ENCODE results near the gene RTP3. TPM values are rescaled to one million over a fixed set of nuclear protein-coding genes. Genes with fewer than 3 reads are reported as not detected.

The RTP3 gene
- total RNA-seq = not detected

- Mint-ChIP-seq H3K4me3 (no peak within 1 kb of the TSS), H3K27me3 (no peaks in the 10 kb centered on the region), H3K9me3 (no peaks in the 10 kb centered on the region), H3K4me1 (ENCODE audit: low read depth) (peaks cover 3% of the 10 kb centered on the region), H3K27ac (no peak within 1 kb of the TSS), H3K36me3 (no peaks in the 10 kb centered on the region)
- DNase-seq = no peak
- intact Hi-C loops (cut with micrococcal nuclease) = no loop called here
- ChIA-PET CTCF (interaction anchor here (0.6 to 5.0 kb wide), 6 partner anchors 9 to 1181 kb away, joined by 3 to 40 read pairs (median 12); no protein-coding TSS in a partner anchor), POLR2A (no interaction called here)
These were observed at the start of gene RTP3 for GRCh38 chr3:46497556-46498265. RTP3 (plus strand) TSS chr3:46497976; CDS start chr3:46498063, 87 bp downstream.

GRCh38 chr3:46448721-46449120 lies 49.1 kb upstream of the RTP3 start:
- Mint-ChIP-seq H3K4me1 (ENCODE audit: low read depth) (no peaks in the 10 kb centered on the region), H3K9me3 (no peaks in the 10 kb centered on the region), H3K27ac (no peak overlapping the region), H3K4me3 (no peak overlapping the region), H3K27me3 (peaks cover 3% of the 10 kb centered on the region), H3K36me3 (no peaks in the 10 kb centered on the region)
- POLR2A ChIA-PET = no interaction called here
- no peak for DNase-seq
- intact Hi-C loops (cut with micrococcal nuclease) = no loop called here
- CTCF ChIA-PET = interaction anchor here (1.4 to 2.5 kb wide), 2 partner anchors 13 to 14 kb away, joined by 4 to 9 read pairs; no protein-coding TSS in a partner anchor

GRCh38 chr3:46449755-46450552 lies 47.8 kb upstream of the RTP3 start:
- Mint-ChIP-seq H3K4me1 (ENCODE audit: low read depth) (no peaks in the 10 kb centered on the region), H3K9me3 (no peaks in the 10 kb centered on the region), H3K4me3 (no peak overlapping the region), H3K27ac (no peak overlapping the region), H3K36me3 (no peaks in the 10 kb centered on the region), H3K27me3 (peaks cover 3% of the 10 kb centered on the region)
- intact Hi-C loops (cut with micrococcal nuclease) = no loop called here
- POLR2A ChIA-PET = no interaction called here
- DNase-seq = no peak
- CTCF ChIA-PET = interaction anchor here (0.7 to 2.5 kb wide), 8 partner anchors 10 to 182 kb away, joined by 3 to 13 read pairs (median 4); no protein-coding TSS in a partner anchor

- POLR2A ChIA-PET = no interaction called here
- Mint-ChIP-seq H3K4me1 (ENCODE audit: low read depth) (no peaks in the 10 kb centered on the region), H3K36me3 (no peaks in the 10 kb centered on the region), H3K9me3 (no peaks in the 10 kb centered on the region), H3K27me3 (peaks cover 3% of the 10 kb centered on the region), H3K4me3 (no peak overlapping the region), H3K27ac (no peak overlapping the region)
- intact Hi-C loops (cut with micrococcal nuclease) = no loop called here
- DNase-seq = no peak
- CTCF ChIA-PET = no interaction called here
These were observed 44.1 kb upstream of the RTP3 start for GRCh38 chr3:46453526-46454208.

GRCh38 chr3:46454209-46454595 lies 43.6 kb upstream of the RTP3 start:
- Mint-ChIP-seq H3K4me3 (no peak overlapping the region), H3K36me3 (no peaks in the 10 kb centered on the region), H3K27ac (no peak overlapping the region), H3K27me3 (peaks cover 3% of the 10 kb centered on the region), H3K9me3 (no peaks in the 10 kb centered on the region), H3K4me1 (ENCODE audit: low read depth) (no peaks in the 10 kb centered on the region)
- CTCF ChIA-PET = no interaction called here
- intact Hi-C loops (cut with micrococcal nuclease) = no loop called here
- DNase-seq = no peak
- POLR2A ChIA-PET = no interaction called here

- H3K36me3 Mint-ChIP-seq = no peaks in the 10 kb centered on the region
- H3K9me3 Mint-ChIP-seq = no peaks in the 10 kb centered on the region
- H3K4me3 Mint-ChIP-seq = no peak overlapping the region
- no peaks in the 10 kb centered on the region for H3K4me1 Mint-ChIP-seq (ENCODE audit: low read depth)
- ChIA-PET POLR2A (no interaction called here), CTCF (interaction anchor here (0.7 kb wide), 1 partner anchor 248 kb away, joined by 3 read pairs; no protein-coding TSS in a partner anchor)
- intact Hi-C loops (cut with micrococcal nuclease) = no loop called here
- peaks cover 6% of the 10 kb centered on the region for H3K27me3 Mint-ChIP-seq
- H3K27ac Mint-ChIP-seq = no peak overlapping the region
- DNase-seq = no peak
These were observed 43.2 kb upstream of the RTP3 start for GRCh38 chr3:46454606-46455005.

GRCh38 chr3:46455231-46456115 lies 42.3 kb upstream of the RTP3 start:
- DNase-seq = no peak
- intact Hi-C loops (cut with micrococcal nuclease) = no loop called here
- CTCF ChIA-PET = interaction anchor here (0.7 kb wide), 1 partner anchor 248 kb away, joined by 3 read pairs; no protein-coding TSS in a partner anchor
- no peaks in the 10 kb centered on the region for H3K36me3 Mint-ChIP-seq
- no peaks in the 10 kb centered on the region for H3K9me3 Mint-ChIP-seq
- no peak overlapping the region for H3K4me3 Mint-ChIP-seq
- H3K4me1 Mint-ChIP-seq (ENCODE audit: low read depth) = no peaks in the 10 kb centered on the region
- no peak overlapping the region for H3K27ac Mint-ChIP-seq
- H3K27me3 Mint-ChIP-seq = peaks cover 13% of the 10 kb centered on the region
- POLR2A ChIA-PET = no interaction called here

GRCh38 chr3:46456118-46456517 lies 41.7 kb upstream of the RTP3 start:
- intact Hi-C loops (cut with micrococcal nuclease) = no loop called here
- Mint-ChIP-seq H3K4me3 (no peak overlapping the region), H3K9me3 (no peaks in the 10 kb centered on the region), H3K27me3 (peaks cover 15% of the 10 kb centered on the region), H3K36me3 (no peaks in the 10 kb centered on the region), H3K27ac (no peak overlapping the region), H3K4me1 (ENCODE audit: low read depth) (no peaks in the 10 kb centered on the region)
- ChIA-PET CTCF (interaction anchor here (0.6 kb wide), 1 partner anchor 231 kb away, joined by 3 read pairs; no protein-coding TSS in a partner anchor), POLR2A (no interaction called here)
- no peak for DNase-seq

GRCh38 chr3:46460051-46460450 lies 37.7 kb upstream of the RTP3 start:
- intact Hi-C loops (cut with micrococcal nuclease) = no loop called here
- CTCF ChIA-PET = interaction anchor here (1.4 to 1.5 kb wide), 2 partner anchors 10 to 28 kb away, joined by 5 to 7 read pairs; no protein-coding TSS in a partner anchor
- H3K4me3 Mint-ChIP-seq = no peak overlapping the region
- H3K4me1 Mint-ChIP-seq (ENCODE audit: low read depth) = no peaks in the 10 kb centered on the region
- POLR2A ChIA-PET = no interaction called here
- no peaks in the 10 kb centered on the region for H3K36me3 Mint-ChIP-seq
- no peak overlapping the region for H3K27ac Mint-ChIP-seq
- H3K27me3 Mint-ChIP-seq = peaks cover 39% of the 10 kb centered on the region
- no peaks in the 10 kb centered on the region for H3K9me3 Mint-ChIP-seq
- DNase-seq = no peak

- POLR2A ChIA-PET = interaction anchor here (0.5 kb wide), 1 partner anchor 683 kb away, joined by 3 read pairs; no protein-coding TSS in a partner anchor
- Mint-ChIP-seq H3K9me3 (no peaks in the 10 kb centered on the region), H3K4me1 (ENCODE audit: low read depth) (no peaks in the 10 kb centered on the region), H3K27me3 (peaks cover 45% of the 10 kb centered on the region), H3K27ac (no peak overlapping the region), H3K36me3 (no peaks in the 10 kb centered on the region), H3K4me3 (no peak overlapping the region)
- intact Hi-C loops (cut with micrococcal nuclease) = no loop called here
- CTCF ChIA-PET = interaction anchor here (1.5 to 2.5 kb wide), 3 partner anchors 12 to 27 kb away, joined by 4 to 13 read pairs (median 9); no protein-coding TSS in a partner anchor
- no peak for DNase-seq
These were observed 35.7 kb upstream of the RTP3 start for GRCh38 chr3:46462111-46462510.

- ChIA-PET POLR2A (interaction anchor here (0.5 kb wide), 1 partner anchor 684 kb away, joined by 3 read pairs; no protein-coding TSS in a partner anchor), CTCF (interaction anchor here (1.5 to 2.5 kb wide), 3 partner anchors 12 to 26 kb away, joined by 4 to 13 read pairs (median 9); no protein-coding TSS in a partner anchor)
- Mint-ChIP-seq H3K36me3 (no peaks in the 10 kb centered on the region), H3K27ac (no peak overlapping the region), H3K4me1 (ENCODE audit: low read depth) (no peaks in the 10 kb centered on the region), H3K27me3 (peaks cover 45% of the 10 kb centered on the region), H3K4me3 (no peak overlapping the region), H3K9me3 (no peaks in the 10 kb centered on the region)
- intact Hi-C loops (cut with micrococcal nuclease) = no loop called here
- DNase-seq = no peak
These were observed 35.3 kb upstream of the RTP3 start for GRCh38 chr3:46462511-46462910.

Measured in activated CD4-positive, alpha-beta memory T cell treated with anti-CD3 and anti-CD28 coated beads for 36 hours (primary cell).